MM.1S (cell line): Measurements from ENCODE around the gene PEX14.

ENCODE experiments used
- DNase-seq: peaks from one replicate; pipeline ENCODE4 v3.0.0-alpha.2; 2015
- H2AFZ ChIP-seq: fragments of 300-600 bp; sonication (generic); 2 replicates; pipeline ENCODE4 v1.6.0; 2016; ENCODE audit warnings: antibody characterized with exemption, low read length
- H3F3A ChIP-seq: fragments of 300-600 bp; sonication (generic); 2 replicates; pipeline ENCODE4 v1.6.1; 2016; ENCODE audit warnings: mild to moderate bottlenecking, antibody characterized with exemption, low read length, moderate library complexity, mixed read lengths; ENCODE audit not compliant: insufficient read depth
- H3K27ac ChIP-seq: fragments of 300-600 bp; sonication (generic); 2 replicates; pipeline ENCODE4 v1.5.1; 2016; ENCODE audit warnings: mild to moderate bottlenecking, low read length
- H3K27me3 ChIP-seq: fragments of 300-600 bp; sonication (generic); replicated peaks from 2 replicates; pipeline ENCODE4 v1.6.0; 2016; ENCODE audit warnings: low read length; ENCODE audit not compliant: insufficient read depth
- H3K36me3 ChIP-seq: fragments of 300-600 bp; sonication (generic); replicated peaks from 2 replicates; pipeline ENCODE4 v1.6.1; 2016; ENCODE audit warnings: mild to moderate bottlenecking, low read length, mixed read lengths; ENCODE audit not compliant: insufficient read depth
- H3K4me1 ChIP-seq: fragments of 300-600 bp; sonication (generic); 2 replicates; pipeline ENCODE4 v1.6.1; 2016; ENCODE audit warnings: low read length, mixed read lengths
- H3K4me2 ChIP-seq: fragments of 300-600 bp; sonication (generic); 2 replicates; pipeline ENCODE4 v1.6.0; 2016; ENCODE audit warnings: low read depth, low read length
- H3K4me3 ChIP-seq: fragments of 300-600 bp; sonication (generic); 2 replicates; pipeline ENCODE4 v1.5.1; 2016; ENCODE audit warnings: low read length, mixed read lengths
- H3K79me2 ChIP-seq: fragments of 300-600 bp; sonication (generic); 2 replicates; pipeline ENCODE4 v1.6.1; 2016; ENCODE audit warnings: mixed run types, low read length, mixed read lengths
- H3K9ac ChIP-seq: fragments of 300-600 bp; sonication (generic); 2 replicates; pipeline ENCODE4 v1.6.1; 2016; ENCODE audit warnings: low read length, mixed read lengths
- H3K9me2 ChIP-seq: fragments of 300-600 bp; sonication (generic); replicated peaks from 2 replicates; pipeline ENCODE4 v1.6.1; 2016; ENCODE audit warnings: mild to moderate bottlenecking, low read length, mixed read lengths; ENCODE audit not compliant: insufficient read depth
- H3K9me3 ChIP-seq: fragments of 300-600 bp; sonication (generic); replicated peaks from 2 replicates; pipeline ENCODE4 v1.6.1; 2016; ENCODE audit warnings: mild to moderate bottlenecking, low read length, mixed read lengths; ENCODE audit not compliant: insufficient read depth
- H4K20me1 ChIP-seq: fragments of 300-600 bp; sonication (generic); 2 replicates; pipeline ENCODE4 v1.6.1; 2016; ENCODE audit warnings: mild to moderate bottlenecking, low read length, moderate library complexity, mixed read lengths; ENCODE audit not compliant: insufficient read depth
- CTCF ChIP-seq: fragments of 300-600 bp; sonication (generic); IDR thresholded peaks from 2 replicates; pipeline ENCODE4 v1.5.1; 2016; ENCODE audit warnings: antibody characterized with exemption, low read length, mixed read lengths
- EZH2 ChIP-seq: fragments of 300-600 bp; sonication (generic); optimal IDR thresholded peaks from 2 replicates; pipeline ENCODE3; 2017; ENCODE audit warnings: low read depth, mild to moderate bottlenecking, antibody characterized with exemption, low read length, mixed read lengths
- EZH2phosphoT487 ChIP-seq: fragments of 300-600 bp; sonication (generic); IDR thresholded peaks from 2 replicates; pipeline ENCODE4 v1.6.1; 2018; ENCODE audit warnings: antibody characterized with exemption, low read length

The PEX14 gene

GRCh38 chr1:10671622-10672342, 197.0 kb downstream of the PEX14 start:
- Histone ChIP-seq H3K79me2 (no peaks in the 10 kb centered on the region), H3F3A (no peaks in the 10 kb centered on the region), H3K27me3 (peaks cover 99% of the 10 kb centered on the region), H4K20me1 (no peaks in the 10 kb centered on the region), H2AFZ (no peak overlapping the region), H3K27ac (no peak overlapping the region), H3K9ac (no peak overlapping the region), H3K9me3 (no peaks in the 10 kb centered on the region), H3K4me2 (no peak overlapping the region), H3K36me3 (no peaks in the 10 kb centered on the region), H3K4me1 (no peaks in the 10 kb centered on the region), H3K9me2 (no peaks in the 10 kb centered on the region), H3K4me3 (no peak overlapping the region)
- no peak for TF ChIP-seq EZH2
- no peak for TF ChIP-seq EZH2phosphoT487
- no peak for TF ChIP-seq CTCF
- DNase-seq = no peak

- Histone ChIP-seq H3K27me3 (peaks cover 99% of the 10 kb centered on the region), H3K79me2 (no peaks in the 10 kb centered on the region), H3K9me3 (no peaks in the 10 kb centered on the region), H3K4me1 (no peaks in the 10 kb centered on the region), H3K9ac (no peak overlapping the region), H4K20me1 (no peaks in the 10 kb centered on the region), H3K27ac (no peak overlapping the region), H2AFZ (no peak overlapping the region), H3K4me2 (no peak overlapping the region), H3K9me2 (no peaks in the 10 kb centered on the region), H3K36me3 (no peaks in the 10 kb centered on the region), H3K4me3 (no peak overlapping the region), H3F3A (no peaks in the 10 kb centered on the region)
- no peak for DNase-seq
- TF ChIP-seq EZH2phosphoT487 = no peak
- peak; percentile 44 for TF ChIP-seq EZH2
Measured at GRCh38 chr1:10672343-10673050, 197.7 kb downstream of the PEX14 start.

GRCh38 chr1:10673109-10673711, 198.5 kb downstream of the PEX14 start:
- Histone ChIP-seq H3K4me3 (no peak overlapping the region), H3K4me1 (no peaks in the 10 kb centered on the region), H3K27me3 (peaks cover 99% of the 10 kb centered on the region), H3K27ac (no peak overlapping the region), H4K20me1 (no peaks in the 10 kb centered on the region), H3K36me3 (no peaks in the 10 kb centered on the region), H3F3A (no peaks in the 10 kb centered on the region), H3K9me3 (no peaks in the 10 kb centered on the region), H3K79me2 (no peaks in the 10 kb centered on the region), H2AFZ (no peak overlapping the region), H3K9ac (no peak overlapping the region), H3K9me2 (no peaks in the 10 kb centered on the region), H3K4me2 (no peak overlapping the region)
- TF ChIP-seq CTCF = no peak
- DNase-seq = no peak
